Stimulated activated CD4-positive, alpha-beta T cell treated with anti-CD3 and anti-CD28 coated beads, Interleukin-4, amount 100 ng/mL, for 1 hour (primary cell): ENCODE data around the gene LARP4B.
A peak's percentile ranks its signal among the peaks of the same experiment; 100 is the strongest.
"Not testable (repeated sequence)": the region's sequence is repeated elsewhere in the genome, so short reads cannot be mapped to it uniquely, and the experiment has no call there.

Experiments
- DNase-seq: peaks from one replicate; pipeline ENCODE4 v3.0.0-alpha.2; 2020

The LARP4B gene

DNA sequence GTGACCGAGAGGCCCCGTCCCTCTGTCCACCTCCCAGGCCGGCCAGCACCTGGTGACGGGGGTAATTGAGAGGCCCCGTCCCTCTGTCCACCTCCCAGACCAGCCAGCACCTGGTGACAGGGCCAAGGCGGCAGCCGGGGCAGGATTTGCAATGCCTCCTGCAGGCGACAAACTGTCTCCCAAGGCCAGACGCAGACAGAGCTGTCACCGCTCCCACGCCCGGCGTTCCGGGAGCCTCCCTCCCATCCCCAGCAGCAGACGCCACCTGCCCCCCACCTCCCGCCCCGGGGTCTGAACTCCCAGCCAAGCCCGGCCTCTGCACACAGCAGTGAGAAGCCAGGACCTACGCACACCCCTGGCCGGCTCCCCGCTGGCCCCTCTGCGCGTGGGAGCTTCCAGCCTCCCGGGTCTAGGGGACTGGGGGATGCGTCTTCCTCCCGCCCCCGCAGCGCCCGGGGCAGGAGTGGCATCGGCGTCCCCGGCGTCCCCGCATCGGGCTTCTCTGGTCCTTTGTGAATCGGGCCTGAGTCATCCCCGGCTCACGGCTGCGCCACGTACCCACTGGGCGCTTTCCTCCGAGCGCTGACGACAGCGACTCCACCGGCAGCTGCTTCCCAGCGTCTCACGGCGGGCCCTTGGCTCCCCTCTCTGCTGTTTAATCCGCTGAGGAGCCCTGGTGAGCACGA, 147.0 kb downstream of the LARP4B start:
- peak; percentile 72 for DNase-seq

DNA sequence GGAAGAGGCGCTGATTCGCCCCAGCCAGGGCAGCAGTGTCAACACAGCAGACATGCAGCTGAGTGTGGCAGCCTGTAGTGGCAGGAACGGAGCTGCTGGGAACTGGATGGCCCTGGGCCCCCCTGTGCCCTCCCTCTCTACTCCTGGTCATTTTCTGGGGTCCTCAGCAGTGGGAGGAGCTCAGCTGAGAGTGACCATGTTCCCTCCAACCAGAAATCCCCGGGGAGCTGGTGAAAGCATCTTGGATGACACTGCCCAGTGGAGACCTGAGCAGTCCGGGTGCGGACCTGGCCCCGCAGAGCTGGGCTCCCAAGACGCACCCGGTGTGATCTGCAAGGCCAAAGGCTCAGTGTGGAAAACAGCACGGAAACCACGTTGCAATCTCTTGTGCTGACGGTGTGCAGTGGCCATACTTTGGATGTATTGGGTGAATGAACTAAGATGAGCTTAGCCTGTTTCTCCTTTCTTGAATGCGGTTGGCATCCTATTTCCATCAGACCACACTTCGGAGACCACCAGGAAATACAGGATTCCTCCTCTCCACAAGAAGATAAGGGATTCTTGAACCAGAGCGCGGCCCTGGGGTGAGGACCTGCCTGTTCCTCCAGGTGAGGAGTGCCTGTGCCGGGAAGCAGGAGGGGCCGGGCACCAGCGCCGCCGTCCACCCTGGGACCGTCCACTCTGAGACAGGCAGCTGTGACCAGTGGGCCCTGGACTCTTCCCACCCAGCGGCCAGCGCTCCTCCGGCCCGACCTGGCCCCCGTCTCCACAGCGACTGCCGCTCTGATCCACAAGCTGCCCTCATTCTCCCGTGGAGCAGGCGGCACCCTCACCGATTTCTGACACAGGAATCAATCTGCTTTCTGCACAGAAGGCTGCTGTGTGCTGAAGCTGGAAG, 148.5 kb downstream of the LARP4B start:
- no peak for DNase-seq

DNA sequence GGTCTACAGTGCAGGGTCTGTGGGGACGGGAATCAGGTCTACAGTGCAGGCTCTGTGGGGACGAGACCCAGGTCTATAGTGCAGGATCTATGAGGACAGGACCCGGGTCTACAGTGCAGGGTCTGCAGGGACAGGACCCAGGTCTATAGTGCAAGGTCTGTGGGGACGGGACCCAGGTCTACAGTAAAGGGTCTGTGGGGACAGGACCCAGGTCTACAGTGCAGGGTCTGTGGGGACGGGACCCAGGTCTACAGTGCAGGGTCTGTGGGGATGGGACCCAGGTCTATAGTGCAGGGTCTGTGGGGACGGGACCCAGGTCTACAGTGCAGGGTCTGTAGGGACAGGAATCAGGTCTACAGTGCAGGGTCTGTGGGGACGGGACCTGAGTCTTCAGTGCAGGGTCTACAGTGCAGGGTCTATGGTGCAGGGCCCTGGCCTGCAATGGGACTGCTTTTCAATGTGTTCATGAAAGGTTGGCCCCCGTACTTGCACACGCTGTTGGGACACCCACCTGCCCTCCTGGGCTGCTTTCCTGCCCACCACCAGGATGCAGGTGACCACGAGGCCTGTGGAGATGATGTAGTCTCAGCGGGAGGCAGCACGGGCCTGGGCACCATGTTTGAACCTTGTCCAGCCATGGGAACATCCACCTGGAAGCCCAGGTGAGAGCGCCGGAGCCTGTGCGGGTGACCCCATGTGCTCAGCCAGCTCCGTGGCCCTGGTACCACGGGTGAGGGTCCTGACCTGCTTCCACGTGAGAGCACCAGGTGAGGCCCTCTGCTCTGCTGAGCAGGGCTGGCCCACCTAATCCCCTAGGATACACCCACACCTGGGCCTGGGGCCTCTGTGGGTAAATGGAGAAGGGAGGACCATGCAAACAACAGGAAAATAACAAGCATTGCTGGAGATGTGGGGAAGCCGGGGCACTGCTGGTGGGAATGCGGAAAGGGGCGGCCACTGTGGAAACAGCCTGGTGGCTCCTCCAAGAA, 150.7 kb downstream of the LARP4B start:
- no peak for DNase-seq

DNA sequence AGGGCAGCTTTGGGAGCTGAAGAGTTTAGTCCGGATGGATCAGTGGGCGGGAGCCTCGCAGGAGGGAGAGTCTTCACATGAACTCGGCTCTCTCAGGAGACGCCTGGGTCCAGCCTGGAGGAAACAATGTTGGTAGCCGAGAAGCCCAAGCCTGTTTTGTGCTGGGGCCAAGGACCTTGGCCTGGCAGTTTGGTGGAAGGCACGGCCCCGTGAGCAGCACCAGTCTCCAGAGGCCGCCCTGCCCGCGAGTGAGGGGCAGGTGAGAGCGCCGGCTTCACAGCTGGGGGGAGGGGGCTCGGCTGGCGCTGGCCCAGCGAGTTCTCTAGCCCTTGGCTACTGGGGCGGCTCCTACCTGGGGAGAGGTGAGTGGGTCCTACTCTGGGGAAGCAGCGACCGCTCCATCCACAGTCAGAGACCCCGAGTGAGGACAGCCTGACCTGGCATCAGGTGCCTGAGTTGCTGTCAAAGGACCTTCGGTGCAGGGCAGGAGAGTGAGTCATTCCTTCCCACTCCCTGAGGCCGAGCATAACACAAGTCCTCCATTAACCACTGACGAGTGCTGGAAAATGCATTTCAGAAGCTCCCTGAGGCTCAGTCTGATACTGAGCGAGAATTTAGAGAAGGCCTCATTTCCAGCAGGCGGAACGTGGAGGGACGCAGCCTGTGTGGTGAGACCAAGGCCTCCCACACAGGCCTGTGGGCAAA, 152.7 kb downstream of the LARP4B start:
- DNase-seq, result no peak

DNA sequence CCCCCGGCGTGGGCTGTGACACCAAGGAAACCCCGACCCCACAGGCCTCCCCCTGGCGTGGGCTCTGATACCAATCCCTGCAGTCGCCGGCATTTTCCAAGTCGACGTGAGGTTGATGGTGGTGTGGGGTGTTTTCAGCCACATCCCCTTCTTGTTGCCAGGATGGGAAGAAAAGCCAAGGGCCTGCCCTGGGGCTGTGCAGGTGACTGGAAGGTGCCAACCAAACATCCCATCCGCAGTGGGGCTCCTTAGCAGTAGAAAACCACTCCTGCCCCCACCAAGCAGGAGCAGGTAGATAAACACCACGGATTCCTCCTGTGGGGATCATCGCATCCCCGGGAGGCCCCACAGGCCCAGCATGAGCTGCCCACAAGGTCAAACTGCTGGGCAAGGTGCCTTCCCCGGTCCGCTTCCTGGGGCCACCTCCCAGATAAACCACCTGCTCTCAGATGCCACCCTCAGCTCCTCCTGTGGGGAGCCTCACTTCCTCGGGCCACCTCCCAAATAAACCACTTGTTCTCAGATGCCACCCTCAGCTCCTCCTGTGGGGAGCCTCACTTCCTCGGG, 153.5 kb downstream of the LARP4B start:
- no peak for DNase-seq

DNA sequence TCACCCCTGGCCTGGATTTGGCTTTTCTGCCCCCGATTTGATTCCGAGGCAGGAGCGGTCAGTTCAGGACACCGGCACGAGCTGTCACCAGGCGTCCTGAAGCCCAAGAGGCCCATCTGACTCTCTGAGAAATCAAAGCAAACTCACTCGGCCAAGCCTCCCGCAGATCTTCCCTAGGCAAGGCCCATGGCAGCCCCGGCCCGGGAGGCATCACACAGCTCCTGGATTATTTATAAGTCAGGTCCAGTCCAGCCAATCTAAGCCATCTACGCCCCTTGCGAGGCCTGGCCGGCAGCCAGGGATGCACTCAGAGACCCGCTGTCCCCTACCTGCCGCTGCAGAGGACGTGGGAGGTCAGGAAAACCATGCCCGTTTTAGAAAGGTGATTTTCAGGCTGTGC, 154.7 kb downstream of the LARP4B start:
- no peak for DNase-seq

DNA sequence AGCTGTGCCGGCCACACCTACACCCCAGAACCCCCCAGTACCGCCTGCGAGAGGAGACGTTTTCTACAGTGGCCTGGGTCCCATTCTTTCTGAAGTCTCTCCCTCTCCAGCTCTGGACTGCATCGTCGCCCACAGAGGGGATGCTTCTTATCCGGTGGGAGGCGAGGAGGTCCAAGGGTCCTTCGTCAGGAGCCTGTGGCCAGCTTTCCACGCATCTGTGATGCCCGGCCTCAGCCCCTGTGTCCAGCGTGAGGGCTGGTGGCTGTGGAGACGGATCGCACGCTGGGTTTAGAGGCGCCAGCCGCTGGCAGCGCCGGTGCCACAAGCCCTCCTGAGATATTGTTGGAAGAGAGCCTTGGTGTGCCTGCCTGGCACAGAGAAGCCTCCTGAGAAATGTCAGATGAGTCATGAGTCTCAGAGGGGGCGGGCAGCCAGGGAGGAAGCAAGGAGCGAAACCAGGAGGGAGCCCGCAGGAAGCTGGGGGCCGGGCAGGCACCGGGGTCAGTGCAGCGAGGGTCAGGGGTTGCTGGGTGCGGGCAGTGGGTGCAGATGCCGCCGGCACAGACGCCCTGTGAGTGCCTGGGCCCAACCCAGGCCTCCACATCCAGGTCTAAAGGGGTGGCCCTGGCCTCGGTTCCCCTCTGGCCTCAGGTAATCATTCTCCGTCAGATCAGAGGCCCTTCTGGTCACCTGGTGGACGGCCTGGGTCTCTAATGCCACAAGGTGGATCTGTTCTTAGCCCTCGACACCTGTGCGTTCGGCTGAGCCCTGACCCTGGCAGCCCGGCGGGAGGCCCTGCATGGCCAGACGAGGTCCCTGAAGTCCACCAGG, 156.0 kb downstream of the LARP4B start:
- DNase-seq, result no peak

DNA sequence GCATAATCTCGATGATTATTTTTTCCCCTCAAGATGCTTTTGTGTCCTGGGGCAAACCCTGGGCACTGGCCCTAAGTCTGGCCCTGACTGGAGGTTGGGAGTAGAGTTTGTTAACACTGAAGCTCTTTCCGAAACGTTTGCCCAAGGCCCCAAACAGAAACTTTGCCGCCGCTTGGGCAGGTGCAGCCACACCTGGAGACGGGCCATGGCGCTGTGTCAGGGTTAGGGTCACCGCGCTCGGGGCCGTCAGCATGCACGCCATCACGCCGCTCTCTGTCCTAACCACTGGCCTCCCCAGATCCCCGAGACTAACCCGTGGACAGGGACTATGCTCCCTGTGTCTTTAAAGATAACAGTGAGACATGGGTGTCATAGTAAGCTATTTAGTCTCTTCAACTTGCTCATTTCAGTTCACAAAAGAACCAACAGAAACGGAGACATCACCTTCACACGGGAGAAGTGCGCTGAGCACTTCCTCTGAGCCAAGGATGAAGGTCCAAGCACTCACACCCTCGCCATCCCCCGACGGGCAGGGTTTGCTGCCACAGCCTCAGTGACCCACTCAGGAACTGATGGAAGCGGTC, 156.8 kb downstream of the LARP4B start:
- DNase-seq, result no peak

DNA sequence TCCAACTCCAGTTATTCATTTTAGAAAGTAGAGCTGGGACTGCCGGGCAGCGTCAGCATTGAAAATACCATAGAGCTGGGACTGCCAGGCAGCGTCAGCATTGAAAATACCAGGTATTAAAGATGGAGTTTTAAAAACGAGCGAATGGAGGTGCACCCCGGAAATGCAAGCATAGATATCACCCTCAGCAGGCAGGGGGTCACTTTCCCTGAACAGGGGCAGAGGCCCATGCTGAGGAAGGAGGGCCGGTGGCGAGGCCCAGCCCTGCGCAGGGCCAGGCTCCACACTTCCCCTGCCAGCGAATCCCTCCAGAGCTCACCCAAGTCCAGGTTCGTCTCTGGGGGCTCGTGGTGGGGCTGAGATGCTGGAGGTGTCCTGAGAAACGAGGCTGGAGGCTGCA, 157.3 kb downstream of the LARP4B start:
- no peak for DNase-seq

DNA sequence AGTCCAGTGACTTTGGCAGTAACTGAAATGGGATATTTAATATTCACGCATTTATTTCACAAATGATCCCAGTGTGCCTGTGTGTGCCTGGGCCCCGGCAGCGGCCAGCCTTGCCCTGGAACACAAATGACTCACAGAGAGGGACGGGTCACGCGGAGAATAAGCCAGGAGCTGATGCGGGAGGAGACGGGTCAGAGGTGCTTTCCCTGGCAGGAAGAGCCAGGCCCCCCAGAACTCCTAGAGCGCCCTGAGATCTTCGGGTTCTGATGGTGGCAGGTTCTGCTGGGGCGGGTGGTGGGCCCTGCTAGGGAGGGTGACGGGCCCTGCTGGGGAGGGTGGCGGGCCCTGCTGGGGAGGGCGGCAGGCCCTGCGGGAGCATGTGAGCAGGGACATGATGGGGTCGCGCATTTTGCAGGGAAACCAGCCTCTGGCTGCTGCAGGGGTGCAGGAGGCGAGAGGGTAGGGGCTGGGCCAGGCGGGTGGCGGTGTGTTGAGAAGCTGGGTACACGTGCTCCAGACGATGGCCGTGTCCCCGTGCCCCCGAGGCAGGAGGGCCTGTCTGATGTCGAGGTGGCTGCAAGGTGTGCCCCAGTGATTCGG, 157.8 kb downstream of the LARP4B start:
- DNase-seq, result no peak

DNA sequence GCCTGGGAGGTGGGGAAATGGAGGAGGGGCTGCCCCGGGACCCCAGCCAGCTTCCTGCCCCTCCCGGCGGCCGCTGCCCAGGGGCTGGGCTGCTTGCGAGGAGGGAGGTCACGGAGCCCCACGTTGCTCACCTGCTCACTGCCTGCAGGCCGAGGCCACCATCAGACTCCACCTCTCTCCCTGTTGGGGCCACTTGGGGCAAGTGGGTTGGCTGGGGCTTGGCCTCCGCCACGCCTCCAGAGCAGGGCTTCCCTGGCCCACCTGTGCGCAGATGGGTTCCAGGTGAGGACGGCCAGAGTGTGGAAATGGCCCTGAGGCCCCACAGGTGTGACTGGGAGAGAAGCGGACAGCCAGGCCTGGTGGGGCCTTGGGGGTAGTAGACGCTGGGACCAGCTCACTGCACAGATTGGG, 159.3 kb downstream of the LARP4B start:
- DNase-seq, result no peak

DNA sequence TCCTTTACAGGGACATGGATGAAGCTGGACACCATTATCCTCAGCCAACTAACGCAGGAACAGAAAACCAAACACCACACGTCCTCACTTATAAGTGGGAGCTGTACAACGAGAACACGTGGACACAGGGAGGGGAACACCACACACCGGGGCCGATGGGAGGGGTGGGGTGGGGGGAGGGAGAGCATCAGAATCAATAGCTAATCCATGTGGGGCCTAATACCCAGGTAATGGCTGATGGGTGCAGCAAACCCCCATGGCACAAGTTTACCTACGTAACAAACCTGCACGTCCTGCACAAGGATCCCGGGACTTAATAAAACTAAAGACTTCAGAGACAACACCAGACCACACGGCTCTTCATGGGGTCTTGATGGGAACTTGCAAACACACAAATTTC, 159.9 kb downstream of the LARP4B start:
- DNase-seq, result no peak

DNA sequence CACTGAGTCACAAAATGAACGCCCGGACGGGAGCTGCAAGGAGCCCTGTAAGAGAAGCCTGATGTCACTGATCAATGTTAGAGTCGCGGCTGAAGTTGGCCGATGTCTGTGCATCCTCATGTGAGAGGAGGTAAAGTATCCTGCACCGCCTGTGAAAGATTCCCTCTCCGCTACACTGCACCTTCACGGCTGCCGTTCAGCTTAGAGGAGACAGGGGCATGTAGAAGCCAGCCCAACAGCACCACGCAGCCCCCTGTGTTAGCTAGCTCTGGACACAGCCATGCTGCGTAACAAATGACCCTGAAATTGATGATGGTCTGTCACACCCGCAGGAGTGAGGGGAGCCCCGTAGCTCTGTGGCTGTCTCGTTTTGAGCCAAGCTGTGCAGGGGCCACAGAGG, 160.5 kb downstream of the LARP4B start:
- DNase-seq, result no peak

DNA sequence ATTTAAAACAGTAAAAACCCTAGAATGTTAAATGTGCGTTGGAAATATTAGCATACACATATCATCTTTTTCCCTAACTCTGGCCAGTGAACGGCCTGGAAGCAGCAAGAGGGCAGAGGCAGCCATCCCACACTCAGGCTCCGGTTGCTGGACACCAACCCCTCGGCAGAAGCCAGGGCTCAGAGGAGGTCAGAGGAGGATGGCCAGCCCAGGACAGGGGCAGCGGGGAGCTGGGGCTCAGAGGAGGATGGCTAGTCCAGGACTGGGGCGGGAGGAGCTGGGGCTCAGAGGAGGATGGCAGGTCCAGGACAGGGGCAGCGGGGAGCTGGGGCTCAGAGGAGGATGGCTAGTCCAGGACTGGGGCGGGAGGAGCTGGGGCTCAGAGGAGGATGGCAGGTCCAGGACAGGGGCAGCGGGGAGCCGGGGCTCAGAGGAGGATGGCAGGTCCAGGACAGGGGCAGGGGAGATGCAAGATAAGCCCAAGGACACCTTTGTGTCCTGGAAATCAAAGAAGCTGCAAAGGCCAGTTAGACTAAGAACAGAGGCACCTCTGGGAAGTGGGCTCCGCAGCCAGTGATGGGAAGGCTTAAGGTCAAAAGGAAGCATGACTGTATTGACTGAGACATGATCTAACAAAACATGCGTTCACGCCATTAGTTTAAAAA, 161.3 kb downstream of the LARP4B start:
- DNase-seq, result not testable (repeated sequence)

DNA sequence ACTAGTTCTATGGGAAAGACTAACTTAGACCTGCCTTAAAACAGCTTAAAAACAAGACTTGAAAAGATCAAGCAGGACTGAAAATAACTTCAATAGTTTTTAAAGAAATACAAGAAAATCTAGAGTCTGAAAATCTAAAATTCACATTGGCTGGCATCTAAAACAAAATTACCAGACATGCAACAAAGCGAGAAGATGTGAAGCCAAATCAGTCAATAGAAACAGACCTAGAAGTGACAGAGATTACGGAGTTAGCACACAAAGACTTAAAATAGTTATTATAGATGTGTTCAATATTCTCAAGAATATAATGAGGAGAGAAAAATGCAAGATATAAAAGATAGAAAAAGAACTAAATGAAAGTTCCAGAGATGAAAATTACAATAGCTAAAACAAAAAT, 163.7 kb downstream of the LARP4B start:
- no peak for DNase-seq

DNA sequence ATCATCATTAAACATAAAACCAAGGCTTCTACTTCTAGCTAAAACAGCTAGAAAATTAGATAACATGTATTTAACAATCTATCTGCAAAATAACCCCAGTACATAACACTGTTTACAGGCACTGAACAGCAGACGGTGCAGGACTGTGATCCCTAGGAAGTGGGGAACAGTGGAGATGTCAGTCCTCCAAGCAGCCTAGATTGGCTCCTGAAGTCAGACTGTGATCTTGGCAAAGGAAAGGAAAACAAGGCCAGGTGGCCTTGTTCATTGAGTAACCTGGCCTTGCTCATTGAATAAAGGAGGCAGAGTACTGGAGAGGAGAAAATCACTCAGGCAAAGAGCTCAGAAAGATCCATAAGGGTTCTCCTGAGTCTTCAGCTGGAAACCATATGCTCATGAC, 164.3 kb downstream of the LARP4B start:
- no peak for DNase-seq

DNA sequence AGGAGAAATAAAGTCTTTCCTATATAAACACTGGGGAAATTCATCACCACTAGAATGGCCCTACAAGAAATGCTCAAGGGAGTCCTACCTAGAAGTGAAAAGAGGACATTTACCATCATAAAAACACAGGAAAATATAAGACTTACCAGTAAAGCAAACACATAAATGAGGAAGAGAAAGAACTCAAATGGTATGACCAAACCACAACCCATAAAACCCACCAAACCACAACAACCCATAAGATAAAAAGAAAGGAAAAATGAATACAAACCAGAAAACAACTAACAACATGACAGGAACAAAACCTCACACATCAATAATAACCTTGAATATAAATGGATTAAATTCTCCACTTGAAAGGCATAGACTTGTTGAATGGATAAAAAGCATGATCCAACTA, 170.1 kb downstream of the LARP4B start:
- no peak for DNase-seq

DNA sequence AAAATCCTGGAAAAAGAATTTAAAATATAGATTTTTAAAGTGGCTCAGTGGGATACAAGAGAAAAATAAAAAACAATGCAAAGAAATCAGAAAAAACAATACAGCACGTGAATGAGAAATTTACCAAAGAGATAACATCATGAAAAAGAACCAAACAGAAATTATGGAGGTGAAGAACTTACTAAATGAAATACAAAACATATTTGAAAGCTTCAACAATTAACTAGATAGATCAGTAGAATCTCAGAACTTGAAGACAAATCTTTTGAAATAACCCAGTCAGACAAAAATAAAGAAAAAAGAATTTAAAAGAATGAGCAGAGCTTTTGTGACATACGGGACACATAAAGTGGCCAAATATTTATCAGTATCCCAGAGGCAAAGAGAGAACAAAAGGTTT, 170.9 kb downstream of the LARP4B start:
- DNase-seq, result no peak

DNA sequence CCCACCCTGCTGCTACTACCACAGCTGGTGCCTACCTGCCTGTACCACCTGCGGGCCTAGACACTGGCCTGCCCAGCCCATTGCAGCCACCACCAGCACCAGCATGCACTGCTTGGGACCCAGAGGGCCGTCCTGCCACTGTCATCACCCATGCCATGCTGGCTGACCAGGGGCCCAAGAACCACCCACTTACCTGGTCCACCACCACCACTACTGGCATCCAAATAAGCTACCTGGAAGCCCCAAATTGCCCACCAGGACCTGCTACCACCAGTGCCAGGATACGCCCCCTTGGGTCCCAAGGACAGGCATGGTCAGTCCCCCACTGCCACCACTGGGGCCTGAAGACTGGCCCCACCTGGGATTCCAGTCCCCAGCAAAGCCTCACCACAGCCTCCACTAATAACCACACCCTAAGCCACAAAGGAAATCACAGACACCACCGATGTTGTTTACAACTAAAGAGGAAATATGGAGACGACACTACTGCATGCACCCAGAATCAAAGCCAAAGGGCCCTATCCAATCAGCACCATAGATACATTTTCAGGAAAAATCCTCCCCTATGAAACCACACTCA, 171.5 kb downstream of the LARP4B start:
- DNase-seq, result no peak
